Stimulated activated CD4-positive, alpha-beta T cell treated with anti-CD3 and anti-CD28 coated beads, Interleukin-15, amount 100 ng/mL, for 24 hours (primary cell): ENCODE data around the gene TNFSF4.
"Not testable (repeated sequence)": the region's sequence is repeated elsewhere in the genome, so short reads cannot be mapped to it uniquely, and the experiment has no call there.

ENCODE experiments used
- DNase-seq: peaks from one replicate; pipeline ENCODE4 v3.0.0-alpha.2; 2020

TNFSF4 gene

DNA sequence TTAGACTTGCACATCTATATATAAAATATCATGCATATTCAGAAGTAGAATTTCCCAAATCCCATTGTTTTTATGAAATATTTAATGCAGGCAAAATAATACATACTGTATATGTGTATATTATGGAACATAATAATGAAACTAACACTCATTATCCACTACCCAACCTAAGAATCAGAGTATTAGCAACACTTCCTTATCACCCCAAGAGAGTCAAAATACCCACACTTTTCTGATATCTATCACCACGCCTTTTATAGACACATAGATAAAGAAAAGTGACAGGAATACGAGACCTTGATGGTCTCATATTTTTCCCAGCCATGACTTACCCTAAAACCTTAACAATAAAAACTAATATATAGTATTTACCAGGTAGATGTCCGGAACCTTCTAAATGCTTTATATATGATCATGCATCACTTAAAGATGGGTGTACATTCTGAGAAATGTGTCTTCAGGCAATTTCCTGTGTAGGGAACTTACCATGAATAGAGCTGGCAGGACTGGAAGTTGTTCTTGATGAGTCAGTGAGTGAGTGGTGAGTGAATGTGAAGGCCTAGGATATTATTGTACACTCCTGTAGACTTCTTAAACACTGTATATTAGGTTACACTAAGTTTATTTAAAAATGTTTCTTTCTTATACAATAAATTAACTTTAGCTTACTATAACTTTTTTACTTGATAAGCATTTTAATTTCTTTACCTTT is 45.5 kb downstream of the TNFSF4 start:
- DNase-seq, result no peak

DNA sequence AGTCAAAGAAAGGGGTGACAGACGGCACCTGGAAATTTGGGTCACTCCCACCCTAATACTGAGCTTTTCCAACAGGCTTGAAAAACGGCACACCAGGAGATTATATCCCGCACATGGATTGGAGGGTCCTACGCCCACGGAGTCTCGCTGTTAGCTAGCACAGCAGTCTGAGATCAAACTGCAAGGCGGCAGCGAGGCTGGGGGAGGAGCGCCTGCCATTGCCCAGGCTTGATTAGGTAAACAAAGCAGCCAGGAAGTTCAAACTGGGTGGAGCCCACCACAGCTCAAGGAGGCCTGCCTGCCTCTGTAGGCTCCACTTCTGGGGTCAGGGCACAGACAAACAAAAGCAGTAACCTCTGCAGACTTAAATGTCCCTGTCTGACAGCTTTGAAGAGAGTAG is 53.2 kb downstream of the TNFSF4 start:
- not testable (repeated sequence) for DNase-seq

DNA sequence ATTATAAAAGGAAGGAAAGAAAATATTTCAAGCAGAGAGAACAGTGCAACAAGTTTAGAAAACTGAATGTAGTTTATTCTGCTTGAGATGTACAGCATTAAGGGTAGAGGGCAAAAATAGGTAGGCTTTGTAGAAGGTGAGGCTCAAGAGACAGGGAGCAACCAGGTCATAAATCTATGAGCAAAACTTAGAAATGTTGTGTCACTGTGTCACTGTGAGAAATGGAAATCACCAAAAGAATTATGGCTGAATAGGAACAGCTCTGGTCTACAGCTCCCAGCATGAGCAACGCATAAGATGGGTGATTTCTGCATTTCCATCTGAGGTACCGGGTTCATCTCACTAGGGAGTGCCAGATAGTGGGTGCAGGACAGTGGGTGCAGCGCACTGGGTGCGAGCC is 53.6 kb downstream of the TNFSF4 start:
- DNase-seq, result no peak

DNA sequence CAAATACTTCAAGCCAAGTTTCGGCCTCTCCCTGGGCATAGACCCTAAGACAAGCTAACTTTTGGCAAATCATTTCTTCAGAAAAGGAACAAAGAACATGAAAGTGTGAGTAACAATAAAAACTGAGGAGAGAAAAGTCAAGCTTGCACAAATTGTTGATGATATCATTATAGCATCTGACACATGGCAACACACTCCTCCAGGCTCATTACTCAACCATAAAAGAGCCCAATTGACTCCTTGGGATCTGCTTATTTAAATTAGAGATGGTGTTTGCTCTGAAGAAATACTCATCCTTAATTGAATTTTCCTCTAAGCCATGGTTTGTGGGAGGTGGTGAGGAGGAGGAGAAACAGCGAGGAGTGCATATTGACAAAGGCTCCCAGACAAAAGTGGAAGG is 54.5 kb downstream of the TNFSF4 start:
- DNase-seq, result no peak

DNA sequence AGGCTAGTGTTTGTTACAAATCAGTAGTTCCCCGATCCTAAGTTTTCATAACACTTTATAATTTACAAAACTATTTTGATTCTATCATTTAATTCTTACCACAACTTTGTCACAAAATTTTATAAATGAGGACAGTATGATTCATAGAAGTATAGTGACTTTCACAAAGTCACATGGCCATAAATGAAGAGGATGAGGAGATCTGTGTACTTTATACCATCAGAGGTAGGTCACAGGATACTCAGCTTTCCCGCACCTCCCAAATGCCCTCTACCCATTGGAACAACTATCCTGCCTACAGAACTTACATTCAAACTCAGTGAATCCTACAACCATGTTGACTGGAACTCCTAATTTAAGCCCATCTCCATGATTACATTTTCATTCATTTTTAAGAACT is 56.3 kb downstream of the TNFSF4 start:
- DNase-seq, result no peak

DNA sequence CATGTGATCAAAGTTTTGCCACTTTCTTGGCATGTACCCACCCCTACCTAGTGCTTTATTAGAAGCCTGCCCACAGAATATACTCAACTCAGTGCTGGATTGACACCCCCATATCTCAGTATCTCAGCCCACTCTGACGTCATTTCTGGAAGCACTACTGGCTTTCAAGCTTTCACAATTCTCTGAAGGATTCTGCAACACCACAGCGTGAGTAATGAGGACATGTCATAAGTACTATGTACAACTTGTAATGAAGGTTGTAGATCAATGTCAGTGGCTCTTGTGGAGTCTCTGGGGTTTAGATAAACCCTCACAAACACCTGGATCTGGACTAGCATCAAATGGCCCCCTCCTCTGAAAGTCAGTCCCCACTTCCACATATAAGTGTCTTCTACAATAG is 57.2 kb downstream of the TNFSF4 start:
- peak; percentile 2 for DNase-seq

DNA sequence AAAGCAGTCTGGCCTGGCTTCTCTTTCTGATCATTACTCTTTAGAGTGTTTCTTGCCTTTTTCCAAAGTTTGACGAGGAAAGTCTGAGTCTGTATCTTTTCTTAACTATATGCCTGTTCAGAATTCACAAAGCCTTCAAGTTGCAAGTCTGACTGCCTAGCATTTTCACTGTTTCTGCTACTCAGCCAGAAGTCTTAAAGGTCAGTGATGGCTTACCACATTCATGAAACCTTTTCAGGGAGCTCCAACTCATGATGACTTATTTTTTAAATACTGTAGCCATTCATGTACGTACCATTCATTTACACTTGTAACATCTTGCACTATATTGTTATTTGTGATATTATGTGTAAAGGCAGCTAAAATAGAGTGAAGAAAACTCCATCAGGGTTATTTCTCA is 58.2 kb downstream of the TNFSF4 start:
- DNase-seq, result no peak

DNA sequence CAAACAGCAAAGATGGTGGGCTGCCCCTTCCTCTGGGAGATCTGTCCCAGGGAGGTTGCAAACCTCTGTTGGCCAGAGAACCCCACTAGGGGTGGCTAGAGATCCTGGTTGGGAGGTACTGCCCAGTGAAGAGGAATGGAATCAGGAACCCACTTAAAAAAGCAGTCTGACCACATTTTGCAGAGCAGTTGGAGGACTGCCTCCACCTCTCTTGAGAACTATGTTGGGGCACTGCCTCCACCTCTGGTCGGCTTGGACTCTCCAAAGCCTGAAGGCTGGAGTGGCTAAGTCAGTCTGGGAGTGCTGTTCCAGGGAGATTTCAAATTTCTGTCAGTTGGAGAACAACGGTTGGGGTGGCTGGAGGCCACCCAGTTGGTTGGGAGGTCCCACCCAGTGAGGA is 58.6 kb downstream of the TNFSF4 start:
- no peak for DNase-seq

DNA sequence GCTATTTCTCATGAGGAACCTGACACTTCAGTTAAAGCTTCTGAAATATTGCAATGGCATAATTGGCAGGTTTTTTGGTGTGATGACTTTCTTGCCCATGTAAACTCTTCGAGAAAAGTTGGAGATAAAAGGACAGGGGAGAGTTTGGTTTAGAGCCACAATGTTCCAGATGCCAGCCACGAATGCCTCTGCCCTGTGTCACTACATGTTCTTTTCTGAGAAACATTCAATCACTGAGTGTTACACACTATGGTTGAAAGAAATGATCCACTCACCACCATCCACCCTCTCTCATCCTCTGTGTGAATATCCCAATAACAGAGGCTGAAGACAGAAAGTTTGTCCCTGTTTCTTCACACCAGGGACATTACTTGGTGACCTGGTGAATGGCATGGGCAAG is 66.4 kb downstream of the TNFSF4 start:
- no peak for DNase-seq

DNA sequence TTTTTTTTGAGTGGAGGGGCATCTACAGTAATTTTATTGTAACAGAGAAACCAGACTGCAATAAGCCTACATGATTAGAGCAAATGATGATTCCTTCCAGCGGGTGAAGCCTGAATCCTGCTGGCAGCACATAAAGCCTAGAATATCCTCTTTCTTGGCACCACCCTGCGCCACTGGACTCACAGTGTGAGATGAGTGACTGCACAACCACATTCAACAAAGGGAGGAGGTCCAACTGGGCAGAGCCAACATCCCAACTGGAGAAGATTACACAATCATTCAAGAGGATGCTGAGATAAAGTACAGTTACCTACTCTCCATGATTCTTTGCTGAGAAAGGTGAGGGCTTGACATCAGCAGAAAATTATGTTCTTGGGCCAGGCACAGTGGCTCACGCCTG is 67.4 kb downstream of the TNFSF4 start:
- no peak for DNase-seq

DNA sequence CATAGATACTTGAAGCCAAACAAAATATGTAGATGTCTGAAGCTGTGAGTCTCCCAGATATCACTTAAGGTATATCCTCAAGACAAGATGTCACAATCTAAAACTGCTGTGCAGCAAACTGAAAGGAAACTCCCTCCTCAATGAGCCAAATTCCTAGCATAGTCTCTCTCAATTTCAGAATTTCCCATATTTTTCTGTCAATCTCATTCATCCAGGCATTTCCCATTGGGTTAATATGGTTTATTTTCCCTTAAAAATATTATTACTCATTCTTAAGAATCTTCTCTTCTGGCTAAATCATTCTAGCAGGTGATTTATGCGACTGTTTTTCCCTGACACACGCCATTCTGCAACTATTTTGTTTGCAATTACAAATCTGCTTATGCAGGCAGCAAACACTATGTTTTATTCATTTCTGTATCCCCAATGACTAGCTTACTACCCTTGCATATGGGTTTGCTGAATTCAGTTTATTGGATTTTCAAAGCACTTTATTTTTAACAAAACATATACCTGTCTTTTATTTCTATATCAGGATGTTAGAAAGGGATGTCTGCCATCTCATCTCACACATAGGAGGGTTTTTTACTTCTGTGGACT is 69.9 kb downstream of the TNFSF4 start:
- no peak for DNase-seq

DNA sequence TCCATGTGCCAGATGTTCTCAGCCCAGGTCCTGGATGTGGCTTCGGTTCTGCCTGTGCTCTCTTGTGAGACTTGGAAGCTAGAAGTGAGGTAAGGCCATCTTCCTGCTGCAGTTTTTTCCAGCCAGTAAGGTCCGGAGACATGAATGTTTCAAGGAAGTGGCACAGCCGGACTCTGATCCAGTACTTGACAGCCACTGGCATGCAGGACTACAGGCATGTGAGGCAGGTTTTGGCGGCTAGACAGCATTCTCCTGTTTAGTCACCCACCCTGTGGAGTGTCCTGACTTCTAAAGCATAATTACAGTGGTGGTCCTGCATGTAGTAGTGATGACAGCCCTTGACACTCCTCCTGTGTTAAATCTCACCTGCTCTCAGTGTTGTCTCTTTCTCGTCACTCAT is 72.3 kb downstream of the TNFSF4 start:
- no peak for DNase-seq

DNA sequence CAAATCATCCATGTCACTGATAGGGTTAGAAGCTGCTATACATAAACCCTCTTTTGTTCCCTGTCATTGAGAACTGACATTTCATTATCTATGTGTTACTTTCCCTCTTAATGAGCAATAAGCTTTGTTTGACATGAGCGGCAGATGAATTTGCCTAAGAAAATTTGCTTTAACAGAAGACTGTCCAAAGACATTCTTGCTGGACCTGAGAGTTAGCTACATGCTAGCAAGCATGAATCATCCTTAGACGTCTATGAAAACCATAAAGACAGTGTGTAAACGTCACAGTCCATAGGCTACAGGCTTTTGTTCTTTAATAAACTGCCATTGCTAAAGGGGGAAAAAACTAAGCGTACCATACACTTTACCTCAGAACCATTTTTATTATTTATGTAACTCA is 73.1 kb downstream of the TNFSF4 start:
- no peak for DNase-seq
